ENCODE results near the gene FAM174A. TPM values are rescaled to one million over a fixed set of nuclear protein-coding genes. Genes with fewer than 3 reads are reported as not detected.

Gene FAM174A
- total RNA-seq, 1 experiment from 2014 or later: 3.1 TPM

DNA sequence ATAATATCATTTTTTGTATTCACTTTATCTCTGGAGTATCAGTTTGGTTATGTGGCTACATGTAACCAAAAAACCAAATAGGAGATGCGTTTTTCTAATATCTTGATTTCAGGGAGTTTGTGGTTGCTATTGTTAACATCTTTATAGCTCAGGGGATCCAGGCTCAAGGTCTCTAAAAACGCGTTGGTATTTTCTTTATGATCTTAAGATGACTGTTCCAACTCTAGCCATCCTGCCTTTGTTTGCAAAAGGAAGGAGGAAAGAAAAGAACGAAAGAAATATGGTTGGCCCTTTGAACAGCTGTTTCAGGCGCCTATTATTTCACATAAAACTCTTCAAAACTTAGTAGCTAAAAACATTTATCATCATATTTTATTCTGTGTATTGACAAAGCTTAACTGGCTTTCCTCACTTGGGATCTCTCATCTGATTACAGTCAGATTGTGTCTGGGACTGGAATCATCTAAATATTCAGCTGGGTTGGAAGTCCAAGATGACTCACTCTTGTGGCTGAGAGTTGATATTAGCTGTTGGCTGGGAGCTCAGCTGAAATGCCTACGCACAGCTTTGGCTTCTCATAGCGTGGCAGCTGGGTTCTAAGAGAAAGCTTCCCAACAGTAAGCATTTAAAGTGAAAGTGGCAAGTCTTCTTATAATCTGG is 60.1 kb downstream of the FAM174A start:
- no TSS peak for BruUV-seq (replicated peaks)
- H3K36me3 ChIP-seq (ENCODE audit: insufficient read depth, low read length, poor library complexity, severe bottlenecking): no peaks in the 10 kb centered on the region
- no peak overlapping the region for H3K4me3 ChIP-seq (ENCODE audit: low read depth, low read length, poor library complexity, severe bottlenecking)

DNA sequence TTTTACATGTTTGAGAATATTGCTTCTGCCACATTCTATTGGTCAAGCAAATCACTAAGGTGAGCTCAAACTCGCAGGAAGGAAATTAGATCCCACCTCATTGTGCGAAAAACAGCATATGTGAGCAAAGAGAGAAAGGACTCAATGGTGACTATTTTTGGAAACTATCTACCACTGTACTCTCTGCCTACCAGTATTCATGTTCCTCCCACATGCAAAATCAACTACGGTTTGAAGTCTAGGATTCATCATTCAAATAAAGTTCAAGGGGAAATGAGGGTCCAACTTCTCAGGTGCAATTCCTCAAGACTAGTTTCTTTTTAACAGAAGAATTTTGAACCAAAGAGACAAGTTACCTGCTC is 60.6 kb downstream of the FAM174A start:
- no peaks in the 10 kb centered on the region for H3K36me3 ChIP-seq (ENCODE audit: insufficient read depth, low read length, poor library complexity, severe bottlenecking)
- ChIA-PET POLR2A (ENCODE audit: low non-redundant PET) (no interaction called here), CTCF (no interaction called here)
- H3K27me3 ChIP-seq (replicated peaks; ENCODE audit: insufficient read depth, low read depth, low read length, poor library complexity): no peaks in the 10 kb centered on the region
- H3K9me3 ChIP-seq (ENCODE audit: low read depth, low read length, poor library complexity, severe bottlenecking): no peaks in the 10 kb centered on the region
- BruUV-seq (replicated peaks): no TSS peak
- no peaks in the 10 kb centered on the region for H3K4me1 ChIP-seq (ENCODE audit: insufficient read depth, low read length, poor library complexity, severe bottlenecking)
- intact Hi-C loops (cut with micrococcal nuclease; ENCODE audit: unreplicated experiment): no loop called here
- no peak overlapping the region for H3K27ac ChIP-seq (ENCODE audit: low read depth, low read length, poor library complexity, severe bottlenecking)
- TF ChIP-seq, protein P1, sequence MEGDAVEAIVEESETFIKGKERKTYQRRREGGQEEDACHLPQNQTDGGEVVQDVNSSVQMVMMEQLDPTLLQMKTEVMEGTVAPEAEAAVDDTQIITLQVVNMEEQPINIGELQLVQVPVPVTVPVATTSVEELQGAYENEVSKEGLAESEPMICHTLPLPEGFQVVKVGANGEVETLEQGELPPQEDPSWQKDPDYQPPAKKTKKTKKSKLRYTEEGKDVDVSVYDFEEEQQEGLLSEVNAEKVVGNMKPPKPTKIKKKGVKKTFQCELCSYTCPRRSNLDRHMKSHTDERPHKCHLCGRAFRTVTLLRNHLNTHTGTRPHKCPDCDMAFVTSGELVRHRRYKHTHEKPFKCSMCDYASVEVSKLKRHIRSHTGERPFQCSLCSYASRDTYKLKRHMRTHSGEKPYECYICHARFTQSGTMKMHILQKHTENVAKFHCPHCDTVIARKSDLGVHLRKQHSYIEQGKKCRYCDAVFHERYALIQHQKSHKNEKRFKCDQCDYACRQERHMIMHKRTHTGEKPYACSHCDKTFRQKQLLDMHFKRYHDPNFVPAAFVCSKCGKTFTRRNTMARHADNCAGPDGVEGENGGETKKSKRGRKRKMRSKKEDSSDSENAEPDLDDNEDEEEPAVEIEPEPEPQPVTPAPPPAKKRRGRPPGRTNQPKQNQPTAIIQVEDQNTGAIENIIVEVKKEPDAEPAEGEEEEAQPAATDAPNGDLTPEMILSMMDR (conservative IDR thresholded peaks at IDR 0.05; ENCODE audit: low read depth, low read length): no peak
- TF ChIP-seq EZH2 (IDR thresholded peaks at IDR 0.05; ENCODE audit: borderline replicate concordance, low read depth, low read length, poor library complexity, severe bottlenecking): no peak
- no peak overlapping the region for H3K4me3 ChIP-seq (ENCODE audit: low read depth, low read length, poor library complexity, severe bottlenecking)
- no peak for DNase-seq (ENCODE audit: low spot score)

More for the DNA sequence above, 60.1 kb downstream of the FAM174A start:
- Histone ChIP-seq H3K27ac (ENCODE audit: low read depth, low read length, poor library complexity, severe bottlenecking) (no peak overlapping the region), H3K27me3 (replicated peaks; ENCODE audit: insufficient read depth, low read depth, low read length, poor library complexity) (no peaks in the 10 kb centered on the region), H3K9me3 (ENCODE audit: low read depth, low read length, poor library complexity, severe bottlenecking) (no peaks in the 10 kb centered on the region), H3K4me1 (ENCODE audit: insufficient read depth, low read length, poor library complexity, severe bottlenecking) (no peaks in the 10 kb centered on the region)
- ChIA-PET POLR2A (ENCODE audit: low non-redundant PET) (no interaction called here), CTCF (no interaction called here)
- TF ChIP-seq, protein P1 (conservative IDR thresholded peaks at IDR 0.05; ENCODE audit: low read depth, low read length): no peak
- no peak for TF ChIP-seq EZH2 (IDR thresholded peaks at IDR 0.05; ENCODE audit: borderline replicate concordance, low read depth, low read length, poor library complexity, severe bottlenecking)
- peak; percentile 22 for DNase-seq (ENCODE audit: low spot score)
- intact Hi-C loops (cut with micrococcal nuclease; ENCODE audit: unreplicated experiment): no loop called here

DNA sequence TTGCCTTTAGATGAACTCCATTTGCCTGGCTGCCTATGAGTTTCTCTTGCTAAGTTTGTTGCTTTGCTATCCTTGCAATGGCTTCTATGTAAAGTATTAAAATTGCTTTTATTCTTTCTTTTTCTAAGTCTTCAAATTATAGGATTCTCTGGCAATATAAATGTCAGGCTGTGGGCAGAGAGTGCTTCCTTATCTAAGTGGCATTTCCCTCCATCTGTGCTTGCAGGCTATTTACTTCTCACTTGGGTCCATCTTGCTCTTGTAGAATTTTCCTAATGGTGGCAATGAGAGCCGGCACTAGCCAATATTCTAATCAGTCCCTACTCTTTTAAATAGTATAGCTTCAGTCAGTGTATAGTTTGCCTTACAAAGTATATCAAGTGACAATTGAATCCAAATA is 63.3 kb downstream of the FAM174A start:
- Histone ChIP-seq H3K9me3 (ENCODE audit: low read depth, low read length, poor library complexity, severe bottlenecking) (no peaks in the 10 kb centered on the region), H3K27me3 (replicated peaks; ENCODE audit: insufficient read depth, low read depth, low read length, poor library complexity) (no peaks in the 10 kb centered on the region), H3K4me1 (ENCODE audit: insufficient read depth, low read length, poor library complexity, severe bottlenecking) (no peaks in the 10 kb centered on the region), H3K27ac (ENCODE audit: low read depth, low read length, poor library complexity, severe bottlenecking) (no peak overlapping the region), H3K4me3 (ENCODE audit: low read depth, low read length, poor library complexity, severe bottlenecking) (no peak overlapping the region), H3K36me3 (ENCODE audit: insufficient read depth, low read length, poor library complexity, severe bottlenecking) (no peaks in the 10 kb centered on the region)
- ChIA-PET CTCF (no interaction called here), POLR2A (ENCODE audit: low non-redundant PET) (no interaction called here)
- TF ChIP-seq, protein P1 (conservative IDR thresholded peaks at IDR 0.05; ENCODE audit: low read depth, low read length): no peak
- TF ChIP-seq EZH2 (IDR thresholded peaks at IDR 0.05; ENCODE audit: borderline replicate concordance, low read depth, low read length, poor library complexity, severe bottlenecking): no peak
- BruUV-seq (replicated peaks): no TSS peak
- no peak for DNase-seq (ENCODE audit: low spot score)
- intact Hi-C loops (cut with micrococcal nuclease; ENCODE audit: unreplicated experiment): no loop called here
